NT2/D1 (cell line): ENCODE measurements around the gene KRTAP5-7.

ENCODE experiments used
- SUZ12 ChIP-seq: IDR thresholded peaks from 2 replicates; pipeline ENCODE4 v1.6.1; 2011; ENCODE audit not compliant: insufficient read length, insufficient read depth; ENCODE audit errors: extremely low read depth
- YY1 ChIP-seq: IDR thresholded peaks from 2 replicates; pipeline ENCODE4 v1.6.1; 2011; ENCODE audit not compliant: insufficient read length, insufficient read depth
- ZNF274 ChIP-seq: IDR thresholded peaks from 2 replicates; pipeline ENCODE4 v1.6.1; 2011; ENCODE audit warnings: mild to moderate bottlenecking, low read depth, low read length

DNA sequence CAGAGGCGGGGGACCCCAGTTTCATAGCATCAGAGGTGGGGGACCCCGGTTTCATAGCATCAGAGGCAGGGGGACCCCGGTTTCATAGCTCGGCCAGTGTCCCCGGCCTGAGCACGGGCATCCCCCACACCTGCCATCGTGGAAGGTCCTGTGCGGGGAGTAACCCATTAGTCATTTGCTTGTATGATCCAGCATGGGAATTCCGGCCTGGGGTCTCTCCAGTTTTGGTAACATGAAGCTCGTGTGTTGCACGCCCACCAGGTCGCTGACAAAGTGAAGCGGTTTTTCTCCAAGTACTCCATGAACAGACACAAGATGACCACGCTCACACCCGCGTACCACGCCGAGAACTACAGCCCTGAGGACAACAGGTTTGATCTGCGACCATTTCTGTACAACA, 29.0 kb upstream of the KRTAP5-7 start:
- TF ChIP-seq YY1: no peak
- TF ChIP-seq SUZ12: no peak
- TF ChIP-seq ZNF274: no peak
